WTC11 (cell line): ENCODE measurements around the gene CXCL17.

Source experiments
- CREB1 ChIP-seq: sonication (generic); formaldehyde crosslinking; IDR thresholded peaks from 2 replicates; pipeline ENCODE4 v1.8.0; 2023; ENCODE audit warnings: mild to moderate bottlenecking, missing genetic modification reagents
- FOXJ3 ChIP-seq: sonication (generic); formaldehyde crosslinking; IDR thresholded peaks from 2 replicates; pipeline ENCODE4 v1.9.0; 2021; ENCODE audit warnings: missing genetic modification reagents, mild to moderate bottlenecking, borderline replicate concordance
- FOXK1 ChIP-seq: sonication (generic); formaldehyde crosslinking; IDR thresholded peaks from 2 replicates; pipeline ENCODE4 v1.8.0; 2022; ENCODE audit warnings: mild to moderate bottlenecking, moderate library complexity, missing genetic modification reagents
- HMGA2 ChIP-seq: fragments of 250-450 bp; sonication (Bioruptor Pico); IDR thresholded peaks from 2 replicates; pipeline ENCODE4 v1.4.0; 2021; ENCODE audit warnings: mild to moderate bottlenecking, moderate library complexity
- IRF2 ChIP-seq: sonication (generic); formaldehyde crosslinking; IDR thresholded peaks from 2 replicates; pipeline ENCODE4 v1.8.0; 2022; ENCODE audit warnings: low read depth, missing genetic modification reagents, borderline replicate concordance
- NFE2L1 ChIP-seq: sonication (generic); formaldehyde crosslinking; IDR thresholded peaks from 2 replicates; pipeline ENCODE4 v1.8.1; 2023; ENCODE audit warnings: missing genetic modification reagents
- TEAD4 ChIP-seq: sonication (generic); formaldehyde crosslinking; IDR thresholded peaks from 2 replicates; pipeline ENCODE4 v1.8.0; 2022; ENCODE audit warnings: mild to moderate bottlenecking, missing genetic modification reagents
- ZNF232 ChIP-seq: sonication (generic); formaldehyde crosslinking; IDR thresholded peaks from 2 replicates; pipeline ENCODE4 v1.8.0; 2022; ENCODE audit warnings: mild to moderate bottlenecking, missing genetic modification reagents
- TF ChIP-seq, protein P1 (sequence below): sonication (generic); formaldehyde crosslinking; IDR thresholded peaks from 2 replicates; pipeline ENCODE4 v1.8.0; 2022; ENCODE audit warnings: mild to moderate bottlenecking, missing genetic modification reagents
- TF ChIP-seq, protein P2 (sequence below): fragments of 200-600 bp; IDR thresholded peaks from 2 replicates; pipeline ENCODE4 v1.8.0; 2022; ENCODE audit warnings: antibody characterized with exemption
- TF ChIP-seq, protein P3 (sequence below): sonication (generic); formaldehyde crosslinking; IDR thresholded peaks from 2 replicates; pipeline ENCODE4 v1.8.0; 2022; ENCODE audit warnings: mild to moderate bottlenecking, missing genetic modification reagents
- TF ChIP-seq, protein P4 (sequence below): sonication (generic); formaldehyde crosslinking; IDR thresholded peaks from 2 replicates; pipeline ENCODE4 v1.8.1; 2023; ENCODE audit warnings: mild to moderate bottlenecking, moderate library complexity, missing genetic modification reagents
- TF ChIP-seq, protein P5 (sequence below): sonication (generic); formaldehyde crosslinking; IDR thresholded peaks from 2 replicates; pipeline ENCODE4 v1.8.1; 2022; ENCODE audit warnings: low read depth, missing genetic modification reagents, borderline replicate concordance
- TF ChIP-seq, protein P6 (sequence below): sonication (generic); formaldehyde crosslinking; IDR thresholded peaks from 2 replicates; pipeline ENCODE4 v1.8.0; 2023; ENCODE audit warnings: missing genetic modification reagents

DNA sequence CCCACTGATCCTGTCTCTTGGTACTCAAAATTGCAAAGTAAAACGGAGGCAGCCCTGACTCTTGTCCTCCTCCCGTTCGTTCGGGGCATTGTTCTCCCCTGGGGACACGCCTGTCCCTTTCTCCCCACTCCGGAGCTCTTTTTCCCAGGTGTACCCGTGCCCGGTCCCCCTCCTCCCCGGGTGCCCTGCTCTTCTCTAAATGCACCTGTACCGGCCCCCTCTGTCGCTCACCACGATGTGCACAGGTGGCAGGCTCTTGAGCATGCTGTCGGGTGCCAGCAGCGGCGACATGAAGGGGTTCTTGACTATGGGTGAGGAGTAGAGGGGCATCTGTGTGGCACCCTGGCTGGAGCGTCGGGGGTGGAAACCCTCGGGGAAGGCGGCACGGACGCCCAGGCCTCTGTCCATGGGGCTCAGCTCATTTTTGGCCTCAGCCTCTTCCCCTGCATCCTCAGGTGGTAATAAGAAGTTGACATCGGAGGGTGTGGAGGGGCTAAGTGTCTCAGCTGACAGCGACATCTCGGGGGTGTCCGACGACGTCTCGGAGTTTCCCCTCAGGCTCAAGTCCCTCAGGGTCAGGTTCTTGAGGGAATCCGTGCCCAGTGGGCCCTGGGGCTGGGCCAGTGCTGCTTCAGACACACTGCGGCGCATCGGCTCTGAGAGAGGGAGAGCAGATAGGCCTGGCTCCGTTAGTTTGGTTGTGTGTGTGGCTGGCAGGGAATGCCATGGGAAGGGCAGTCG lies 40.2 kb downstream of the CXCL17 start:
- TF ChIP-seq, protein P1, sequence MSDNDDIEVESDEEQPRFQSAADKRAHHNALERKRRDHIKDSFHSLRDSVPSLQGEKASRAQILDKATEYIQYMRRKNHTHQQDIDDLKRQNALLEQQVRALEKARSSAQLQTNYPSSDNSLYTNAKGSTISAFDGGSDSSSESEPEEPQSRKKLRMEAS (CRISPR knock-in tag): no peak
- TF ChIP-seq HMGA2 (CRISPR knock-in tag): no peak
- TF ChIP-seq, protein P2, sequence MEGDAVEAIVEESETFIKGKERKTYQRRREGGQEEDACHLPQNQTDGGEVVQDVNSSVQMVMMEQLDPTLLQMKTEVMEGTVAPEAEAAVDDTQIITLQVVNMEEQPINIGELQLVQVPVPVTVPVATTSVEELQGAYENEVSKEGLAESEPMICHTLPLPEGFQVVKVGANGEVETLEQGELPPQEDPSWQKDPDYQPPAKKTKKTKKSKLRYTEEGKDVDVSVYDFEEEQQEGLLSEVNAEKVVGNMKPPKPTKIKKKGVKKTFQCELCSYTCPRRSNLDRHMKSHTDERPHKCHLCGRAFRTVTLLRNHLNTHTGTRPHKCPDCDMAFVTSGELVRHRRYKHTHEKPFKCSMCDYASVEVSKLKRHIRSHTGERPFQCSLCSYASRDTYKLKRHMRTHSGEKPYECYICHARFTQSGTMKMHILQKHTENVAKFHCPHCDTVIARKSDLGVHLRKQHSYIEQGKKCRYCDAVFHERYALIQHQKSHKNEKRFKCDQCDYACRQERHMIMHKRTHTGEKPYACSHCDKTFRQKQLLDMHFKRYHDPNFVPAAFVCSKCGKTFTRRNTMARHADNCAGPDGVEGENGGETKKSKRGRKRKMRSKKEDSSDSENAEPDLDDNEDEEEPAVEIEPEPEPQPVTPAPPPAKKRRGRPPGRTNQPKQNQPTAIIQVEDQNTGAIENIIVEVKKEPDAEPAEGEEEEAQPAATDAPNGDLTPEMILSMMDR: no peak
- TF ChIP-seq CREB1: no peak
- TF ChIP-seq, protein P3, sequence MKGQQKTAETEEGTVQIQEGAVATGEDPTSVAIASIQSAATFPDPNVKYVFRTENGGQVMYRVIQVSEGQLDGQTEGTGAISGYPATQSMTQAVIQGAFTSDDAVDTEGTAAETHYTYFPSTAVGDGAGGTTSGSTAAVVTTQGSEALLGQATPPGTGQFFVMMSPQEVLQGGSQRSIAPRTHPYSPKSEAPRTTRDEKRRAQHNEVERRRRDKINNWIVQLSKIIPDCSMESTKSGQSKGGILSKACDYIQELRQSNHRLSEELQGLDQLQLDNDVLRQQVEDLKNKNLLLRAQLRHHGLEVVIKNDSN (CRISPR knock-in tag): no peak
- no peak for TF ChIP-seq FOXJ3 (CRISPR knock-in tag)
- TF ChIP-seq, protein P4, sequence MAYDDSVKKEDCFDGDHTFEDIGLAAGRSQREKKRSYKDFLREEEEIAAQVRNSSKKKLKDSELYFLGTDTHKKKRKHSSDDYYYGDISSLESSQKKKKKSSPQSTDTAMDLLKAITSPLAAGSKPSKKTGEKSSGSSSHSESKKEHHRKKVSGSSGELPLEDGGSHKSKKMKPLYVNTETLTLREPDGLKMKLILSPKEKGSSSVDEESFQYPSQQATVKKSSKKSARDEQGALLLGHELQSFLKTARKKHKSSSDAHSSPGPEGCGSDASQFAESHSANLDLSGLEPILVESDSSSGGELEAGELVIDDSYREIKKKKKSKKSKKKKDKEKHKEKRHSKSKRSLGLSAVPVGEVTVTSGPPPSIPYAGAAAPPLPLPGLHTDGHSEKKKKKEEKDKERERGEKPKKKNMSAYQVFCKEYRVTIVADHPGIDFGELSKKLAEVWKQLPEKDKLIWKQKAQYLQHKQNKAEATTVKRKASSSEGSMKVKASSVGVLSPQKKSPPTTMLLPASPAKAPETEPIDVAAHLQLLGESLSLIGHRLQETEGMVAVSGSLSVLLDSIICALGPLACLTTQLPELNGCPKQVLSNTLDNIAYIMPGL (CRISPR knock-in tag): no peak
- no peak for TF ChIP-seq TEAD4 (CRISPR knock-in tag)
- no peak for TF ChIP-seq IRF2 (CRISPR knock-in tag)
- TF ChIP-seq NFE2L1 (CRISPR knock-in tag): no peak
- TF ChIP-seq, protein P5, sequence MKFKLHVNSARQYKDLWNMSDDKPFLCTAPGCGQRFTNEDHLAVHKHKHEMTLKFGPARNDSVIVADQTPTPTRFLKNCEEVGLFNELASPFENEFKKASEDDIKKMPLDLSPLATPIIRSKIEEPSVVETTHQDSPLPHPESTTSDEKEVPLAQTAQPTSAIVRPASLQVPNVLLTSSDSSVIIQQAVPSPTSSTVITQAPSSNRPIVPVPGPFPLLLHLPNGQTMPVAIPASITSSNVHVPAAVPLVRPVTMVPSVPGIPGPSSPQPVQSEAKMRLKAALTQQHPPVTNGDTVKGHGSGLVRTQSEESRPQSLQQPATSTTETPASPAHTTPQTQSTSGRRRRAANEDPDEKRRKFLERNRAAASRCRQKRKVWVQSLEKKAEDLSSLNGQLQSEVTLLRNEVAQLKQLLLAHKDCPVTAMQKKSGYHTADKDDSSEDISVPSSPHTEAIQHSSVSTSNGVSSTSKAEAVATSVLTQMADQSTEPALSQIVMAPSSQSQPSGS (CRISPR knock-in tag): no peak
- TF ChIP-seq, protein P6, sequence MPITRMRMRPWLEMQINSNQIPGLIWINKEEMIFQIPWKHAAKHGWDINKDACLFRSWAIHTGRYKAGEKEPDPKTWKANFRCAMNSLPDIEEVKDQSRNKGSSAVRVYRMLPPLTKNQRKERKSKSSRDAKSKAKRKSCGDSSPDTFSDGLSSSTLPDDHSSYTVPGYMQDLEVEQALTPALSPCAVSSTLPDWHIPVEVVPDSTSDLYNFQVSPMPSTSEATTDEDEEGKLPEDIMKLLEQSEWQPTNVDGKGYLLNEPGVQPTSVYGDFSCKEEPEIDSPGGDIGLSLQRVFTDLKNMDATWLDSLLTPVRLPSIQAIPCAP (CRISPR knock-in tag): no peak
- TF ChIP-seq ZNF232 (CRISPR knock-in tag): no peak
- no peak for TF ChIP-seq FOXK1 (CRISPR knock-in tag)
